IMR-90 (cell line): ENCODE data around the gene NOL4L. TPM values are rescaled to one million over a fixed set of nuclear protein-coding genes. Genes with fewer than 3 reads are reported as not detected.

Experiments
- ATAC-seq: fragments of 200-7000 bp; cut with Tn5 transposase; 2 replicates; pipeline ENCODE4 v1.9.1; 2020; ENCODE audit warnings: low read depth, mild to moderate bottlenecking, moderate library complexity
- BruUV-seq: library from RNA; stranded (reverse); fragments of 400-500 nt; replicated peaks from 2 replicates; lab custom pipeline; 2021; lab: Mats Ljungman, UMichigan
- CTCF ChIA-PET: fragments of 300-600 bp; formaldehyde crosslinking; extraction: SDS; loops from one replicate; lab custom pipeline; 2021; ENCODE audit warnings: antibody characterized with exemption; lab: Yijun Ruan, JAX
- POLR2A ChIA-PET: fragments of 300-600 bp; sonication (Branson Sonifier 250); formaldehyde crosslinking; loops from one replicate; lab custom pipeline; 2022; ENCODE audit warnings: antibody characterized with exemption; ENCODE audit not compliant: unreplicated experiment; lab: Charles Lee
- DNase-seq: peaks from one replicate; pipeline ENCODE4 v3.0.0; 2013
- H2AFZ ChIP-seq: replicated peaks from 2 replicates; pipeline ENCODE3; 2013; ENCODE audit warnings: low read length, mild to moderate bottlenecking; ENCODE audit not compliant: poor library complexity
- H2AK5ac ChIP-seq: 2 replicates; pipeline ENCODE4 v1.6.1; 2013; ENCODE audit warnings: low read depth, low read length, inconsistent platforms
- H2AK9ac ChIP-seq: replicated peaks from 2 replicates; pipeline ENCODE3; 2013; ENCODE audit warnings: mild to moderate bottlenecking, low read depth, low read length, moderate library complexity; ENCODE audit not compliant: poor library complexity
- H2BK120ac ChIP-seq: 2 replicates; pipeline ENCODE4 v1.6.1; 2013; ENCODE audit warnings: low read depth, low read length, inconsistent platforms
- H2BK15ac ChIP-seq: 3 replicates; pipeline ENCODE4 v1.6.1; 2013; ENCODE audit warnings: low read depth, low read length, inconsistent platforms
- H2BK20ac ChIP-seq: 2 replicates; pipeline ENCODE4 v1.6.1; 2013; ENCODE audit warnings: low read depth, mild to moderate bottlenecking, inconsistent platforms, low read length, moderate library complexity
- H2BK5ac ChIP-seq: 2 replicates; pipeline ENCODE4 v1.6.1; 2013; ENCODE audit warnings: mild to moderate bottlenecking, low read depth, low read length, inconsistent platforms; ENCODE audit not compliant: poor library complexity, severe bottlenecking
- H3K14ac ChIP-seq: replicated peaks from 2 replicates; pipeline ENCODE4 v1.6.1; 2013; ENCODE audit warnings: low read depth, low read length, inconsistent platforms
- H3K18ac ChIP-seq: 2 replicates; pipeline ENCODE4 v1.6.1; 2013; ENCODE audit warnings: low read depth, low read length, control low read depth
- H3K23ac ChIP-seq: 2 replicates; pipeline ENCODE4 v1.6.1; 2013; ENCODE audit warnings: low read depth, low read length, inconsistent platforms
- H3K27ac ChIP-seq: 2 replicates; pipeline ENCODE4 v1.5.1; 2013; ENCODE audit warnings: mild to moderate bottlenecking, control low read depth, low read length; ENCODE audit not compliant: insufficient read depth
- H3K27me3 ChIP-seq: 2 replicates; pipeline ENCODE4 v1.6.1; 2013; ENCODE audit warnings: low read length; ENCODE audit not compliant: control insufficient read depth, insufficient read depth
- H3K36me3 ChIP-seq: 2 replicates; pipeline ENCODE4 v1.6.1; 2013; ENCODE audit warnings: low read length, mixed read lengths; ENCODE audit not compliant: control insufficient read depth, insufficient read depth
- H3K4ac ChIP-seq: 2 replicates; pipeline ENCODE4 v1.6.1; 2013; ENCODE audit warnings: low read depth, low read length, inconsistent platforms
- H3K4me1 ChIP-seq: 2 replicates; pipeline ENCODE4 v1.6.1; 2013; ENCODE audit warnings: low read length, mixed read lengths; ENCODE audit not compliant: control insufficient read depth, insufficient read depth
- H3K4me2 ChIP-seq: 2 replicates; pipeline ENCODE4 v1.6.1; 2013; ENCODE audit warnings: low read depth, mild to moderate bottlenecking, control low read depth, low read length, moderate library complexity
- H3K4me3 ChIP-seq: 2 replicates; pipeline ENCODE4 v1.5.1; 2013; ENCODE audit warnings: low read depth, mild to moderate bottlenecking, control low read depth, low read length, moderate library complexity; ENCODE audit not compliant: insufficient read depth
- H3K56ac ChIP-seq: 2 replicates; pipeline ENCODE4 v1.6.1; 2013; ENCODE audit warnings: low read length, inconsistent platforms; ENCODE audit not compliant: insufficient read depth; ENCODE audit errors: extremely low read depth
- H3K79me1 ChIP-seq, 2 experiments: 2 replicates each; pipeline ENCODE4 v1.6.1; 2013; ENCODE audit warnings: low read length in 2 of 2, inconsistent platforms in 1 of 2, low read depth in 1 of 2
- H3K9ac ChIP-seq: 2 replicates; pipeline ENCODE4 v1.6.1; 2013; ENCODE audit warnings: low read depth, low read length, control low read depth
- H3K9me1 ChIP-seq: 2 replicates; pipeline ENCODE4 v1.6.1; 2013; ENCODE audit warnings: low read length, inconsistent platforms; ENCODE audit not compliant: insufficient read depth
- H3K9me3 ChIP-seq: 2 replicates; pipeline ENCODE4 v1.6.1; 2013; ENCODE audit warnings: low read length; ENCODE audit not compliant: control insufficient read depth, insufficient read depth
- H4K20me1 ChIP-seq: 2 replicates; pipeline ENCODE4 v1.6.1; 2013; ENCODE audit warnings: low read length, inconsistent platforms; ENCODE audit not compliant: insufficient read depth
- H4K5ac ChIP-seq: 2 replicates; pipeline ENCODE4 v1.6.1; 2013; ENCODE audit warnings: mild to moderate bottlenecking, low read depth, low read length, control low read depth
- H4K8ac ChIP-seq, 2 experiments: 2 replicates each; pipeline ENCODE4 v1.6.1; 2013; ENCODE audit warnings: low read depth in 2 of 2, low read length in 2 of 2, control low read depth in 1 of 2, inconsistent platforms in 1 of 2
- H4K91ac ChIP-seq: 2 replicates; pipeline ENCODE4 v1.6.1; 2013; ENCODE audit warnings: low read depth, low read length, inconsistent platforms; ENCODE audit not compliant: insufficient read depth
- BHLHE40 ChIP-seq: fragments of 150-350 bp; IDR thresholded peaks from 2 replicates; pipeline ENCODE4 v1.6.1; 2016; ENCODE audit warnings: mild to moderate bottlenecking, low read depth, low read length
- CHD1 ChIP-seq: IDR thresholded peaks from 2 replicates; pipeline ENCODE4 v1.6.1; 2012; ENCODE audit warnings: low read depth, low read length, improper control_type of control experiment
- RCOR1 ChIP-seq: IDR thresholded peaks from 2 replicates; pipeline ENCODE4 v1.6.1; 2012; ENCODE audit warnings: mild to moderate bottlenecking, low read length, improper control_type of control experiment; ENCODE audit not compliant: insufficient replicate concordance
- WGBS, 2 experiments: methylation state at CpG; one replicate each; pipeline versions ENCODE4 v1.1.5 to v1.1.7; 2013; ENCODE audit warnings: missing lambda C conversion rate in 2 of 2; ENCODE audit not compliant: insufficient read length in 1 of 2; ENCODE audit errors: extremely low coverage in 2 of 2; 5-methylcytosine and 5-hydroxymethylcytosine counted together
- dilution Hi-C: fragments of 300-500 bp; cut with HindIII; formaldehyde crosslinking; loops from one replicate; pipeline ENCODE4 v1.14.3; 2018; ENCODE audit warnings: low sequenced_read_pairs; ENCODE audit not compliant: unreplicated experiment
- in situ Hi-C: fragments of 300-500 bp; cut with MboI; formaldehyde crosslinking; loops from 3 replicates; pipeline ENCODE4 v1.14.3; 2019; ENCODE audit warnings: low sequenced_read_pairs, inconsistent platforms, mixed read lengths
- intact Hi-C: fragments of 100-400 bp; cut with micrococcal nuclease; formaldehyde crosslinking; loops from 2 replicates; pipeline ENCODE4 v1.10.0; 2022
- polyA plus RNA-seq, 3 experiments: library from polyadenylated mRNA; depleted of rRNA; stranded (reverse); fragments of >200 nt; gene quantifications; 2 replicates each; pipeline ENCODE4 v1.2.3, GENCODE V29; 2012; ENCODE audit warnings: low replicate concordance in 1 of 3
- total RNA-seq: library from RNA; depleted of rRNA; stranded (reverse); fragments of >200 nt; gene quantifications from 2 replicates; pipeline ENCODE4 v1.2.3, GENCODE V29; 2012

NOL4L gene
- total and polyA plus RNA-seq, 2 of the 4 experiments (the other 2 are of a cell fraction) = 4.7 to 13.3 TPM

DNA sequence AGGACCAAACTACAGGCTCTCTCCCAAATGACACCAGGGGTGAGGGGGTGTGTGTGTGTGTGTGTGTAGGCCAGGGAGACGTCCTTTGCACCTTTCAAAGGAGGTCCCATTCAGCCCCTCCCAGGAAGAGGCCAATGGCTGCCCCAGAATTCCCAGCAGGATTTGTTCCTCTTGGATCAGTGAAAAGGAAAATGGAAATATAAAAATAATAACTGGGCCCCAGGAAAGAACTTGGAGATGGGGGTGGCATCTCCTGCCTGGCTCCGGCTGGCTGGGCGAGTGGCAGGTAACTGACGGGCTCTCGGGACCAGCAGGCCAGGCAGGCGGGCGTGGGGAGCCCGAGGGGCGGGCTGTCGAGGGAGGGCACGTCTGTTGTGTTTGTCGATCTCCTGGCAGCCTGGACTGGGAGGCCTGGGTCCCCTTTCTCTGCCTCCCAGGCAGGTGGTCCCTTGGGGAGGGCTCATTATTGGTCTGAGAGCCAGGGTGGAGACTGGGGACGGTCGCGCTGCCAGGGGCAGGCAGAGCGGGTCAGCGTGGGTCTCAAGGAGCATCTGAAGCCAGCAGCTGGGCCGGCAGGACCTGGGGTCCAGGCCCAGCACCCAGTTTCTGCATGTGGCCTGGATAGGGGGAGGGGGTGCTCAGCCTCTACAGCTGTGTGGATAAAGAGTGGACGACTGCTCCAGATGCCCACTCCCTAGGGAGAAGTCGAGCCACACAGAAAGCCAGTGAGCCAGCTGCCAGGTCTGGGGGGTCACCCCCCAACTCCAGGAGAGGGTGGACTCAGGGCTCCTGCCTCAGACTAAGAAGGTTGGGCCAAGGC, 3.1 kb downstream of the NOL4L start:
- no peak overlapping the region for H3K27ac ChIP-seq
- H2AFZ ChIP-seq = no peak overlapping the region
- no peaks in the 10 kb centered on the region for H3K9me1 ChIP-seq
- ChIA-PET CTCF (no interaction called here), POLR2A (no interaction called here)
- no peak overlapping the region; the same call in 1 of the 2 replicates for H3K4ac ChIP-seq
- no peak overlapping the region for H4K91ac ChIP-seq
- H2BK20ac ChIP-seq = no peak overlapping the region
- H3K9me3 ChIP-seq = no peaks in the 10 kb centered on the region
- no peaks in the 10 kb centered on the region; the same call in 1 of the 2 replicates for H4K20me1 ChIP-seq
- intact Hi-C loops (no loop called here), in situ Hi-C loops (no loop called here), dilution Hi-C loops (no loop called here)
- ATAC-seq (no peak), DNase-seq (no peak)
- H3K4me1 ChIP-seq = no peaks in the 10 kb centered on the region
- H2BK120ac ChIP-seq = no peak overlapping the region
- H3K36me3 ChIP-seq = no peaks in the 10 kb centered on the region
- H2BK5ac ChIP-seq = no peak overlapping the region
- no peak overlapping the region for H3K23ac ChIP-seq
- H3K4me2 ChIP-seq = no peak overlapping the region
- peaks cover 17% of the 10 kb centered on the region for H3K27me3 ChIP-seq
- TF ChIP-seq CHD1 (no peak), RCOR1 (no peak), BHLHE40 (no peak)
- no peak overlapping the region for H4K8ac ChIP-seq
- H4K5ac ChIP-seq = no peak overlapping the region
- H3K9ac ChIP-seq = no peak overlapping the region
- no peaks in the 10 kb centered on the region; a peak in 1 of 4 replicates for H3K79me1 ChIP-seq
- H2AK5ac ChIP-seq = no peak overlapping the region
- no peak overlapping the region for H3K4me3 ChIP-seq
- no peak overlapping the region for H3K14ac ChIP-seq
- H3K56ac ChIP-seq = no peak overlapping the region
- no TSS peak for BruUV-seq
- no peak overlapping the region for H3K18ac ChIP-seq
- peak overlapping the region; percentile 85 for H2AK9ac ChIP-seq
- 96% methylated on average over 11 of the region's 20 CpGs; no CpG with 5 or more reads in 1 of the 2 experiments for WGBS, 2 experiments
- no peak overlapping the region for H2BK15ac ChIP-seq
